ENCODE measurements around the gene POLH. TPM values are rescaled to one million over a fixed set of nuclear protein-coding genes. Genes with fewer than 3 reads are reported as not detected.
A peak's percentile ranks its signal among the peaks of the same experiment; 100 is the strongest.

The POLH gene
- total and polyA plus RNA-seq, 9 of the 15 experiments (the other 6 are each of a cell fraction or from before 2014, with no cell fraction given) = 5.8 to 31.6 (median 20.6) TPM

DNA sequence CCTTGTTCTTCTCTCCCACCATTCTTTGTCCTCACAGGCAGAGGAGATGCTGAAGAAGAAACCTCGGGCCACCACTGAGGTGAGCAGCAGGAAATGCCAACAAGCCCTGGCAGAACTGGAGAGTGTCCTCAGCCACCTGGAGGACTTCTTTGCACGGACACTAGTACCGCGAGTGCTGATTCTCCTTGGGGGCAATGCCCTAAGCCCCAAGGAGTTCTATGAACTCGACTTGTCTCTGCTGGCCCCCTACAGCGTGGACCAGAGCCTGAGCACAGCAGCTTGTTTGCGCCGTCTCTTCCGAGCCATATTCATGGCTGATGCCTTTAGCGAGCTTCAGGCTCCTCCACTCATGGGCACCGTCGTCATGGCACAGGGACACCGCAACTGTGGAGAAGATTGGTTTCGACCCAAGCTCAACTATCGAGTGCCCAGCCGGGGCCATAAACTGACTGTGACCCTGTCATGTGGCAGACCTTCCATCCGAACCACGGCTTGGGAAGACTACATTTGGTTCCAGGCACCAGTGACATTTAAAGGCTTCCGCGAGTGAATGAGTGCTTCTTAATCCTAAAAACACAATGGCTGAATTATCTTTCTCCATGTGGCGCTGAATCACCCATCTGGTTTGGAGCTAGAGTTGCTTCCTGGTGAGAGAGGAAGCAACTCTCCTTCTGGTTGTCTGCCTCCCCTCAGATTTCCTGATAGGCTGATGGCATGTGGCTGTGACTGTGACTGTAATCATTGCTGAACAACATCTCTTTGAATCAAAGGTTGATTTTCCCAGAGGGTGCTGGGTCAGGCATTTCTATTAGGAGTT is 64.2 kb downstream of the POLH start (continued):
- TF ChIP-seq, protein P1, sequence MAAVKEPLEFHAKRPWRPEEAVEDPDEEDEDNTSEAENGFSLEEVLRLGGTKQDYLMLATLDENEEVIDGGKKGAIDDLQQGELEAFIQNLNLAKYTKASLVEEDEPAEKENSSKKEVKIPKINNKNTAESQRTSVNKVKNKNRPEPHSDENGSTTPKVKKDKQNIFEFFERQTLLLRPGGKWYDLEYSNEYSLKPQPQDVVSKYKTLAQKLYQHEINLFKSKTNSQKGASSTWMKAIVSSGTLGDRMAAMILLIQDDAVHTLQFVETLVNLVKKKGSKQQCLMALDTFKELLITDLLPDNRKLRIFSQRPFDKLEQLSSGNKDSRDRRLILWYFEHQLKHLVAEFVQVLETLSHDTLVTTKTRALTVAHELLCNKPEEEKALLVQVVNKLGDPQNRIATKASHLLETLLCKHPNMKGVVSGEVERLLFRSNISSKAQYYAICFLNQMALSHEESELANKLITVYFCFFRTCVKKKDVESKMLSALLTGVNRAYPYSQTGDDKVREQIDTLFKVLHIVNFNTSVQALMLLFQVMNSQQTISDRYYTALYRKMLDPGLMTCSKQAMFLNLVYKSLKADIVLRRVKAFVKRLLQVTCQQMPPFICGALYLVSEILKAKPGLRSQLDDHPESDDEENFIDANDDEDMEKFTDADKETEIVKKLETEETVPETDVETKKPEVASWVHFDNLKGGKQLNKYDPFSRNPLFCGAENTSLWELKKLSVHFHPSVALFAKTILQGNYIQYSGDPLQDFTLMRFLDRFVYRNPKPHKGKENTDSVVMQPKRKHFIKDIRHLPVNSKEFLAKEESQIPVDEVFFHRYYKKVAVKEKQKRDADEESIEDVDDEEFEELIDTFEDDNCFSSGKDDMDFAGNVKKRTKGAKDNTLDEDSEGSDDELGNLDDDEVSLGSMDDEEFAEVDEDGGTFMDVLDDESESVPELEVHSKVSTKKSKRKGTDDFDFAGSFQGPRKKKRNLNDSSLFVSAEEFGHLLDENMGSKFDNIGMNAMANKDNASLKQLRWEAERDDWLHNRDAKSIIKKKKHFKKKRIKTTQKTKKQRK (IDR thresholded peaks at IDR 0.05; ENCODE audit: borderline replicate concordance, low read depth, low read length) = no peak
- TF ChIP-seq, protein P2, sequence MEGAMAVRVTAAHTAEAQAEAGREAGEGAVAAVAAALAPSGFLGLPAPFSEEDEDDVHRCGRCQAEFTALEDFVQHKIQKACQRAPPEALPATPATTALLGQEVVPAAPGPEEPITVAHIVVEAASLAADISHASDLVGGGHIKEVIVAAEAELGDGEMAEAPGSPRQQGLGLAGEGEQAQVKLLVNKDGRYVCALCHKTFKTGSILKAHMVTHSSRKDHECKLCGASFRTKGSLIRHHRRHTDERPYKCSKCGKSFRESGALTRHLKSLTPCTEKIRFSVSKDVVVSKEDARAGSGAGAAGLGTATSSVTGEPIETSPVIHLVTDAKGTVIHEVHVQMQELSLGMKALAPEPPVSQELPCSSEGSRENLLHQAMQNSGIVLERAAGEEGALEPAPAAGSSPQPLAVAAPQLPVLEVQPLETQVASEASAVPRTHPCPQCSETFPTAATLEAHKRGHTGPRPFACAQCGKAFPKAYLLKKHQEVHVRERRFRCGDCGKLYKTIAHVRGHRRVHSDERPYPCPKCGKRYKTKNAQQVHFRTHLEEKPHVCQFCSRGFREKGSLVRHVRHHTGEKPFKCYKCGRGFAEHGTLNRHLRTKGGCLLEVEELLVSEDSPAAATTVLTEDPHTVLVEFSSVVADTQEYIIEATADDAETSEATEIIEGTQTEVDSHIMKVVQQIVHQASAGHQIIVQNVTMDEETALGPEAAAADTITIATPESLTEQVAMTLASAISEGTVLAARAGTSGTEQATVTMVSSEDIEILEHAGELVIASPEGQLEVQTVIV (CRISPR knock-in tag; IDR thresholded peaks at IDR 0.05; ENCODE audit: borderline replicate concordance) = no peak
- TF ChIP-seq NEUROD1 (IDR thresholded peaks at IDR 0.05; ENCODE audit: borderline replicate concordance, low read depth, low read length, partially characterized antibody) (no peak), ZNF347 (CRISPR knock-in tag; IDR thresholded peaks at IDR 0.05; ENCODE audit: low read depth) (no peak), KLF13 (tag; IDR thresholded peaks at IDR 0.05; ENCODE audit: borderline replicate concordance, low read depth) (no peak), PCBP2 (IDR thresholded peaks at IDR 0.05; ENCODE audit: low read depth, low read length, poor library complexity, severe bottlenecking) (no peak), ZNF143 (CRISPR knock-in tag; IDR thresholded peaks at IDR 0.05) (no peak), GATAD2A (IDR thresholded peaks at IDR 0.05) (no peak), SMARCB1 (IDR thresholded peaks at IDR 0.05; ENCODE audit: insufficient read length, low read depth) (no peak), MIER1 (IDR thresholded peaks at IDR 0.05; ENCODE audit: low read depth) (no peak)
- TF ChIP-seq, protein P3, sequence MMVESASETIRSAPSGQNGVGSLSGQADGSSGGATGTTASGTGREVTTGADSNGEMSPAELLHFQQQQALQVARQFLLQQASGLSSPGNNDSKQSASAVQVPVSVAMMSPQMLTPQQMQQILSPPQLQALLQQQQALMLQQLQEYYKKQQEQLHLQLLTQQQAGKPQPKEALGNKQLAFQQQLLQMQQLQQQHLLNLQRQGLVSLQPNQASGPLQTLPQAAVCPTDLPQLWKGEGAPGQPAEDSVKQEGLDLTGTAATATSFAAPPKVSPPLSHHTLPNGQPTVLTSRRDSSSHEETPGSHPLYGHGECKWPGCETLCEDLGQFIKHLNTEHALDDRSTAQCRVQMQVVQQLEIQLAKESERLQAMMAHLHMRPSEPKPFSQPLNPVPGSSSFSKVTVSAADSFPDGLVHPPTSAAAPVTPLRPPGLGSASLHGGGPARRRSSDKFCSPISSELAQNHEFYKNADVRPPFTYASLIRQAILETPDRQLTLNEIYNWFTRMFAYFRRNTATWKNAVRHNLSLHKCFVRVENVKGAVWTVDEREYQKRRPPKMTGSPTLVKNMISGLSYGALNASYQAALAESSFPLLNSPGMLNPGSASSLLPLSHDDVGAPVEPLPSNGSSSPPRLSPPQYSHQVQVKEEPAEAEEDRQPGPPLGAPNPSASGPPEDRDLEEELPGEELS (CRISPR knock-in tag; IDR thresholded peaks at IDR 0.05; ENCODE audit: borderline replicate concordance) = no peak
- TF ChIP-seq, protein P4, sequence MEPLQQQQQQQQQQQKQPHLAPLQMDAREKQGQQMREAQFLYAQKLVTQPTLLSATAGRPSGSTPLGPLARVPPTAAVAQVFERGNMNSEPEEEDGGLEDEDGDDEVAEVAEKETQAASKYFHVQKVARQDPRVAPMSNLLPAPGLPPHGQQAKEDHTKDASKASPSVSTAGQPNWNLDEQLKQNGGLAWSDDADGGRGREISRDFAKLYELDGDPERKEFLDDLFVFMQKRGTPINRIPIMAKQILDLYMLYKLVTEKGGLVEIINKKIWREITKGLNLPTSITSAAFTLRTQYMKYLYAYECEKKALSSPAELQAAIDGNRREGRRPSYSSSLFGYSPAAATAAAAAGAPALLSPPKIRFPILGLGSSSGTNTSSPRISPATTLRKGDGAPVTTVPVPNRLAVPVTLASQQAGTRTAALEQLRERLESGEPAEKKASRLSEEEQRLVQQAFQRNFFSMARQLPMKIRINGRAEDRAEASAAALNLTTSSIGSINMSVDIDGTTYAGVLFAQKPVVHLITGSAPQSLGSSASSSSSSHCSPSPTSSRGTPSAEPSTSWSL (CRISPR knock-in tag; IDR thresholded peaks at IDR 0.05; ENCODE audit: borderline replicate concordance) = no peak
- TF ChIP-seq, protein P5, sequence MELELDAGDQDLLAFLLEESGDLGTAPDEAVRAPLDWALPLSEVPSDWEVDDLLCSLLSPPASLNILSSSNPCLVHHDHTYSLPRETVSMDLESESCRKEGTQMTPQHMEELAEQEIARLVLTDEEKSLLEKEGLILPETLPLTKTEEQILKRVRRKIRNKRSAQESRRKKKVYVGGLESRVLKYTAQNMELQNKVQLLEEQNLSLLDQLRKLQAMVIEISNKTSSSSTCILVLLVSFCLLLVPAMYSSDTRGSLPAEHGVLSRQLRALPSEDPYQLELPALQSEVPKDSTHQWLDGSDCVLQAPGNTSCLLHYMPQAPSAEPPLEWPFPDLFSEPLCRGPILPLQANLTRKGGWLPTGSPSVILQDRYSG (tag; conservative IDR thresholded peaks at IDR 0.05; ENCODE audit: low read depth) = peak; percentile 72; the same call in 1 of the 2 replicates
